HEK293T (cell line): Measurements from ENCODE around the gene RNF10.

ENCODE experiments used
- SUZ12 ChIP-seq: fragments of 450-650 bp; IDR thresholded peaks from 2 replicates; pipeline ENCODE4 v1.6.1; 2016; ENCODE audit warnings: mild to moderate bottlenecking
- TARDBP ChIP-seq: fragments of 450-650 bp; IDR thresholded peaks from 2 replicates; pipeline ENCODE4 v1.6.1; 2016
- TF ChIP-seq, protein P1 (sequence below): fragments of 450-650 bp; IDR thresholded peaks from 2 replicates; pipeline ENCODE4 v1.6.1; 2016

DNA sequence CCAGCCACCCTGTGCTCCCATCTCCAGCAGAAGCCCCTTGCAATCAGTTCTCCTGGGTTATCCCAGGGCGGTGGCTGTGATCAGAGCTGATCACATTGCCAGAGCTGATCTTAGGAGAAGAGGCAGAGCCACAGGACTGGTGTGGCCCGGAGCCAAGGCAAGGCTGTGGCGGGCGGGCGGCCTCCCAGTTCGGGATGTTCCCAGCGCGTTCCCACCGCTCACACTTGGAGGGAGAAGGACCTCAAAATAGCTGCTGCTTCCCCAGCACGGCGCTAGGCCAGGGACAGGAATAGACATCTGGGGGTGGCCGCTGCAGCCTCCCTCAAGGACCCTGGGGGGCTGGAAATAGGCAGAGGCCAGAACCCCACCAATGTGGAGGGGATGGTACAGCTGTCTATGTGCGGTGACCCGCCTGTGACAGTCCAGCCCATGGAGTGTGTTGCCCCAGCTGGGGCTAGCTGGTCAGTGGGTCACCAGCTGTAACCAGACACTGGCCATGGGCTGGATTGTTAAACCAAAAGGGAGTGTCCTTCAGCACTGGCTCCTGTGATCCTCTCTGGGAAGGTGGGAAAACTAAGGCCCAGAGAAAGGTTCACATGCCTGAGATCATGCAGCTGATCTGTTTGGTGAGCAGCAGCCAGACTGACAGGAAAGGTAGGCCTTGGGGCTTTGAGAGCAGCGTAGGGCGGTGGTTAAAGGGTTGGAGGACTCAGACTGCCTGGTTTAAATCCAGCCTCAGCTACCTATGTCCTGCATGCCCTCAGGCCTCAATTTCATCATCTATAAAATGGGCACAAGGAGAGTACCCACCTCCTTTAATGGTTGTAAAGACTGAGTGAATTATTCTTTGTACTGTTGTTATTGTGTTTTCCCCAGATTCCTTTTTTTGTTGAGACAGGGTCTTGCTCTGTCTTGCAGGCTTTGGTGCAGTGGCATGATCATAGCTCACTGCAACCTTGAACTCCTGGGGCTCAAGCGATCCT, 55.1 kb downstream of the RNF10 start:
- TF ChIP-seq TARDBP (no peak), SUZ12 (no peak)
- TF ChIP-seq, protein P1, sequence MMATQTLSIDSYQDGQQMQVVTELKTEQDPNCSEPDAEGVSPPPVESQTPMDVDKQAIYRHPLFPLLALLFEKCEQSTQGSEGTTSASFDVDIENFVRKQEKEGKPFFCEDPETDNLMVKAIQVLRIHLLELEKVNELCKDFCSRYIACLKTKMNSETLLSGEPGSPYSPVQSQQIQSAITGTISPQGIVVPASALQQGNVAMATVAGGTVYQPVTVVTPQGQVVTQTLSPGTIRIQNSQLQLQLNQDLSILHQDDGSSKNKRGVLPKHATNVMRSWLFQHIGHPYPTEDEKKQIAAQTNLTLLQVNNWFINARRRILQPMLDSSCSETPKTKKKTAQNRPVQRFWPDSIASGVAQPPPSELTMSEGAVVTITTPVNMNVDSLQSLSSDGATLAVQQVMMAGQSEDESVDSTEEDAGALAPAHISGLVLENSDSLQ = no peak
